ENCODE data around the gene TNFRSF11A.

Gene TNFRSF11A

GRCh38 chr18:62343316-62343715, 18.2 kb downstream of the TNFRSF11A start:
- no peak for DNase-seq (ENCODE audit: low read depth, low spot score)

- DNase-seq (ENCODE audit: low read depth, low spot score) = no peak
Observed at GRCh38 chr18:62345909-62346308, 20.8 kb downstream of the TNFRSF11A start.

- DNase-seq (ENCODE audit: low read depth, low spot score) = no peak
Observed at GRCh38 chr18:62346333-62347088, 21.4 kb downstream of the TNFRSF11A start.

GRCh38 chr18:62347089-62347506, 22.0 kb downstream of the TNFRSF11A start:
- DNase-seq (ENCODE audit: low read depth, low spot score) = no peak

- no peak for DNase-seq (ENCODE audit: low read depth, low spot score)
Observed at GRCh38 chr18:62348474-62348873, 23.4 kb downstream of the TNFRSF11A start.

GRCh38 chr18:62353170-62353569, 28.1 kb downstream of the TNFRSF11A start:
- DNase-seq (ENCODE audit: low read depth, low spot score) = no peak

- no peak for DNase-seq (ENCODE audit: low read depth, low spot score)
Observed at GRCh38 chr18:62354151-62354550, 29.0 kb downstream of the TNFRSF11A start.

GRCh38 chr18:62357079-62357719, 32.1 kb downstream of the TNFRSF11A start:
- DNase-seq (ENCODE audit: low read depth, low spot score) = no peak

GRCh38 chr18:62360805-62361204, 35.7 kb downstream of the TNFRSF11A start:
- no peak for DNase-seq (ENCODE audit: low read depth, low spot score)

GRCh38 chr18:62361288-62361687, 36.2 kb downstream of the TNFRSF11A start:
- DNase-seq (ENCODE audit: low read depth, low spot score) = no peak

- no peak for DNase-seq (ENCODE audit: low read depth, low spot score)
Observed at GRCh38 chr18:62364558-62364957, 39.4 kb downstream of the TNFRSF11A start.

GRCh38 chr18:62365420-62365819, 40.3 kb downstream of the TNFRSF11A start:
- DNase-seq (ENCODE audit: low read depth, low spot score) = no peak

- no peak for DNase-seq (ENCODE audit: low read depth, low spot score)
Observed at GRCh38 chr18:62366992-62367391, 41.9 kb downstream of the TNFRSF11A start.

GRCh38 chr18:62368100-62368499, 43.0 kb downstream of the TNFRSF11A start:
- no peak for DNase-seq (ENCODE audit: low read depth, low spot score)

GRCh38 chr18:62369129-62369644, 44.1 kb downstream of the TNFRSF11A start:
- DNase-seq (ENCODE audit: low read depth, low spot score) = no peak

GRCh38 chr18:62370366-62370765, 45.3 kb downstream of the TNFRSF11A start:
- no peak for DNase-seq (ENCODE audit: low read depth, low spot score)

- no peak for DNase-seq (ENCODE audit: low read depth, low spot score)
Observed at GRCh38 chr18:62371436-62371835, 46.3 kb downstream of the TNFRSF11A start.

- no peak for DNase-seq (ENCODE audit: low read depth, low spot score)
Observed at GRCh38 chr18:62372156-62372555, 47.0 kb downstream of the TNFRSF11A start.

GRCh38 chr18:62372882-62373281, 47.8 kb downstream of the TNFRSF11A start:
- DNase-seq (ENCODE audit: low read depth, low spot score) = no peak

GRCh38 chr18:62374410-62374965, 49.4 kb downstream of the TNFRSF11A start:
- no peak for DNase-seq (ENCODE audit: low read depth, low spot score)

- no peak for DNase-seq (ENCODE audit: low read depth, low spot score)
Observed at GRCh38 chr18:62377131-62377807, 52.2 kb downstream of the TNFRSF11A start.

- no peak for DNase-seq (ENCODE audit: low read depth, low spot score)
Observed at GRCh38 chr18:62379051-62379450, 53.9 kb downstream of the TNFRSF11A start.

Measured in activated CD4-positive, CD25-positive, alpha-beta regulatory T cell treated with anti-CD3 and anti-CD28 coated beads, Interleukin-2, amount 50 U/mL, for 16 hours (primary cell).